Ectodermal cell (in vitro differentiated cells): ENCODE data around the gene TENM3.

Experiments used
- H3K27ac ChIP-seq: 2 replicates; pipeline ENCODE4 v1.7.0; 2013; ENCODE audit warnings: mild to moderate bottlenecking, low read depth, low read length; ENCODE audit not compliant: insufficient read depth, poor library complexity, severe bottlenecking
- H3K27me3 ChIP-seq: 2 replicates; pipeline ENCODE4 v1.7.0; 2013; ENCODE audit warnings: mild to moderate bottlenecking, low read length; ENCODE audit not compliant: insufficient read depth, control insufficient read depth, poor library complexity, severe bottlenecking
- H3K36me3 ChIP-seq: one replicate; pipeline ENCODE4 v1.7.0; 2013; ENCODE audit warnings: low read length; ENCODE audit not compliant: control insufficient read depth, insufficient read depth
- H3K4me1 ChIP-seq: one replicate; pipeline ENCODE4 v1.7.0; 2013; ENCODE audit warnings: low read length; ENCODE audit not compliant: control insufficient read depth, insufficient read depth
- H3K4me3 ChIP-seq: 2 replicates; pipeline ENCODE4 v1.7.0; 2013; ENCODE audit warnings: low read depth, low read length, control low read depth; ENCODE audit not compliant: insufficient read depth
- H3K9me3 ChIP-seq: 2 replicates; pipeline ENCODE4 v1.7.0; 2013; ENCODE audit warnings: mild to moderate bottlenecking, low read length, moderate library complexity; ENCODE audit not compliant: control insufficient read depth
- WGBS, 2 experiments: methylation state at CpG; one replicate each; pipeline ENCODE4 v1.1.7; 2013; ENCODE audit warnings: missing lambda C conversion rate in 2 of 2; 5-methylcytosine and 5-hydroxymethylcytosine counted together

TENM3 gene

DNA sequence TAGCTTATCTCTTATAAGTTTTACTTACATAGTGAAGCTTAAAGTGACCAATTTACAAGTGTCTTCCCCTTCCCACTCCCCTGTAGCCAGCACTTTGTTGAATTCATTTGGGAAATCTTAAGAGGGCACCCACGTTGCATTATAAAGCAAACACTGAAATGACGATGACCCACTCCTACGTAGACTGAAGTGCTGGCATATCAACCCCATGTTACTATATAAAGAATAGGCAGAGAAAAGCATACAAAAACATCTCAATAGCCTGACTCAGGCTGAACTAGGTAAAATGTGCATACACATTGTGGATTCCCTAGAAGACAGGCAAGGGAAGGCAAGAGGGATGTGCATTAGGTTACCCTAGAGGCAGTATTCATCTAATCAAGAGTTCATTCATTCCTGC is 313.4 kb downstream of the TENM3 start:
- WGBS, 2 experiments: 71 to 78% methylated on average over 3 of the region's 3 CpGs
- Histone ChIP-seq H3K27ac (no peak overlapping the region), H3K27me3 (no peaks in the 10 kb centered on the region), H3K4me3 (no peak overlapping the region), H3K36me3 (no peaks in the 10 kb centered on the region), H3K9me3 (no peaks in the 10 kb centered on the region), H3K4me1 (peaks cover 45% of the 10 kb centered on the region)

DNA sequence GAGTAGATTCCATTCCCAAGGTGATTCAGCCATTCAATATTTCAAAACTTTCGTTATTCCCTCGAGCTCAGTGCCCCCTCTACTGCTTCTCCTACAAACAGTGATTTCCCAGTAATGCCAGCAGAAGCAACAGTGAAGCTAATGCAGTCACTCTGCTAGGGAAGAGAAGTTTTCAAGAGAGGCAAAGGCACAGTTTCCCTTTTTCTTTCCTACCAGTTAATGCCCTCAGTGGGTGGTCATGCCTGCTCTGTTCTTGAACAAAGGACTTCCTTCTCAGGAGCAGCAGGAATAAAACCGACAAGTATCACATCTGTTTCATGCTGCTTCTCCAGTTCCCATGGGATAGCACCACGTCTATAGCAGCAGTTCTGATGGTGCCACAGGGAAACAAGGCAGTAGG is 317.2 kb downstream of the TENM3 start:
- Histone ChIP-seq H3K4me1 (peaks cover 33% of the 10 kb centered on the region), H3K27ac (peak overlapping the region; percentile 92), H3K36me3 (no peaks in the 10 kb centered on the region), H3K4me3 (no peak overlapping the region), H3K9me3 (no peaks in the 10 kb centered on the region), H3K27me3 (no peaks in the 10 kb centered on the region)
- 1 to 2% methylated on average over 4 of the region's 4 CpGs for WGBS, 2 experiments

DNA sequence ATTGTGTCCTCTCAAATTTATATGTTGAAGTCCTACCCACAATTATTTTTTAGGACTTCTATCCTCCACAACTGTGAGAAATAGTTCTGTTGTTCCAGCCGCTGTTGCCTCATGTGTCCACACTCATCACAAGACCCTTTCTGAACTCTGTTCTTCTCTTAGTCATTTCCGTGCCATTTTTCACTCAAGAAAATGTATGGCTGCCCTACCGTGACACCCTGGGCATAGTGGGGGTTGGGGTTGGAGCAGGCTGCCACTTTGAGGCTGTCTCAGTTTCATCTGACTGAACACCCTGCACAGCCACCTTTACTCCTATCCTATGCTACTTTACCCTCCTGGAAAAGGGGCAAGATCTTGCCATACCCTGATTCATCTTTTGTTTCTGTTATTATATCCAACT is 319.1 kb downstream of the TENM3 start:
- H3K9me3 ChIP-seq: no peaks in the 10 kb centered on the region
- no peaks in the 10 kb centered on the region for H3K36me3 ChIP-seq
- no peak overlapping the region for H3K27ac ChIP-seq
- no peak overlapping the region for H3K4me3 ChIP-seq
- WGBS, 2 experiments: 89 to 91% methylated on average over 3 of the region's 3 CpGs
- H3K4me1 ChIP-seq: peaks cover 25% of the 10 kb centered on the region
- H3K27me3 ChIP-seq: no peaks in the 10 kb centered on the region

DNA sequence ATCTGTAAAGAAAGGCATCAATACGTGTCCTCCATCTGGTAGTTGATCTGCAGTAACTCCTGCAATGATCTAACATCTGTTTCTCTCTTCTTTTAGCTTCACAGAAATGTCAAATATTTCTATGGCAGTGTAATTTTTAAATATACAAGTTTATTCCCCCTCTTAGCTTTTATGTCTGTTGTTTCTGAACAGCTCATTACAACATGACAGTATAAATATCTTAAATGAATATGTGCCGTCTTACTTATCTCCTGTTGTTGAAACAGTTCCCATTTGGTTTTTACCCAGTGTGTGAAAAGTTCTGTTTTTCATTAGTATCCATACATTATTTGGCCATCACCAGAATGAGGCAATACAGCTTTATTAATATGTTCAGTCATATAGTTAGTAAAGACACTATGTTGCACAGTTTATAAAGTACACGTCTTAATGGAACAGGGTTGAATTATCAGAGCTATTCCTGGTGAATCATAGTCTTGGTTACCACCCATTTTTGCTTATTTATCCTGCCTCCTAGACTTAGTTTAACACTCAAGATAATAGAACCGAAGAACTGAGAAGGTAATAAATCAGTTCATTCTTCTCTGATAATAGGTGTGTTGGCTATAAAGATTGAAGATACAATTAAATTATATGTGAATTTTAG is 321.6 kb downstream of the TENM3 start:
- H3K4me3 ChIP-seq: no peak overlapping the region
- peaks cover 8% of the 10 kb centered on the region for H3K4me1 ChIP-seq
- H3K9me3 ChIP-seq: no peaks in the 10 kb centered on the region
- no peaks in the 10 kb centered on the region for H3K36me3 ChIP-seq
- 85 to 89% methylated on average over 2 to 3 of the region's 4 CpGs for WGBS, 2 experiments
- H3K27ac ChIP-seq: no peak overlapping the region
- H3K27me3 ChIP-seq: no peaks in the 10 kb centered on the region

DNA sequence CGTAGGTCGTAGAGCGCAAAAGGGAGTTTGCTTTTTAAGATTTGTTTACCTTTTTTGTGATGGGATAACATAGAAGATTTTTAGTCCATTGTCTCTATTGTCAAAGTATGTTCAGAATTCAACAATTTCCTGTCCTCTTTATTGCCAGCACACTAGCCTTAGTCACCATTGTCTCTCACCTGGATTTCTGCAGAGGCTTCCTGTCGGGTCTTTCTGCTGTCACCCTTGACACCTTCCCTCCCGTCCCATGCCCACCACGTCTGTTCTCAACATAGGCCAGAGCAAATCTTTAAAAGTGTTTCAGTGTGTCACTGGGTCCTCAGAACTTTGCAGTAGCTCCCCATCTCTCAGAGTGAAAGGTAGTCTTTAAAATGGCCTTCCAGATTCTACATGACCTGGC is 323.9 kb downstream of the TENM3 start:
- peaks cover 5% of the 10 kb centered on the region for H3K4me1 ChIP-seq
- WGBS, 2 experiments: 84 to 85% methylated on average over 6 of the region's 6 CpGs
- H3K36me3 ChIP-seq: no peaks in the 10 kb centered on the region
- no peaks in the 10 kb centered on the region for H3K27me3 ChIP-seq
- H3K4me3 ChIP-seq: no peak overlapping the region
- no peak overlapping the region for H3K27ac ChIP-seq
- no peaks in the 10 kb centered on the region for H3K9me3 ChIP-seq

DNA sequence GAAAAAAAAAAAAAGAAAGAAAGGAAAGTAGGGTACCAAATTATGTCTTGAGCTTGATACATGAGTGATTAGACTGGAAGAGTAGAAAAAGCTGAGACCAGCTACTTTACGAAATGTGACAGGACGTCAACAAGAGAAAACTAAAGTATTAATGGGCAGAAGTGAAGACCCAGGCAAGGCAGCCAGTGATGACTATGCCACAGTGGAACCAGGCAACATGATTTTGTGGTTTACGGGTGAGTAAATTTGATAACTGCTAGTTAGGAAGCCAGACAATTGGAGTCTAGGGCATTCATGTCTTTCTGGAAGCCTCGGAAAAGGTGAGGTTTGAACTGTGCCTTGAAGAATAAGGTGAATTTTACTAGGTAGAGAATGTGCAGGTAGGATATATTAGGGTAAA is 326.4 kb downstream of the TENM3 start:
- Histone ChIP-seq H3K36me3 (no peaks in the 10 kb centered on the region), H3K4me3 (no peak overlapping the region), H3K27me3 (no peaks in the 10 kb centered on the region), H3K4me1 (peaks cover 2% of the 10 kb centered on the region), H3K27ac (no peak overlapping the region), H3K9me3 (no peaks in the 10 kb centered on the region)
- WGBS, 2 experiments: 92 to 97% methylated on average over 4 of the region's 4 CpGs

DNA sequence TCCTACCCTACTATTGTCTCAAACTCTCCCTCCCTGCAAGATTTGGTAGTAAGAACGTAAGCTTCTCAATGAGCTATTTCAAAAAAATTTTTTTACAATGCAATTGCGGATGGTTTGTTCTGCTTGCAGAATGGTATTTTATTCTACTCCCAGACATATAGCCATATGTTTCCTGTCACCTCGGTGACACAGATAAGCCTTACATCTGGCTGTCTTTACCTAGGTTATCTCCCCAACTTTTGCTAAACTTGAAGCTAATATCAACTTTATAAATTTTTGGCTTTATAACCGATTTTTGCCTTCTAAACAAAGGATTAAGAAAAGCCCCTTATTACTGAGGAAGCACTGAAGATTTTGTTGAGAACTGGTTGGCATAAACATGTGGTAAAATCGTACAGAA is 331.5 kb downstream of the TENM3 start:
- Histone ChIP-seq H3K4me3 (no peak overlapping the region), H3K9me3 (no peaks in the 10 kb centered on the region), H3K36me3 (no peaks in the 10 kb centered on the region), H3K27ac (peak overlapping the region; percentile 36), H3K4me1 (peaks cover 23% of the 10 kb centered on the region), H3K27me3 (no peaks in the 10 kb centered on the region)
- WGBS, 2 experiments: 85 to 93% methylated on average over 3 to 4 of the region's 5 CpGs

DNA sequence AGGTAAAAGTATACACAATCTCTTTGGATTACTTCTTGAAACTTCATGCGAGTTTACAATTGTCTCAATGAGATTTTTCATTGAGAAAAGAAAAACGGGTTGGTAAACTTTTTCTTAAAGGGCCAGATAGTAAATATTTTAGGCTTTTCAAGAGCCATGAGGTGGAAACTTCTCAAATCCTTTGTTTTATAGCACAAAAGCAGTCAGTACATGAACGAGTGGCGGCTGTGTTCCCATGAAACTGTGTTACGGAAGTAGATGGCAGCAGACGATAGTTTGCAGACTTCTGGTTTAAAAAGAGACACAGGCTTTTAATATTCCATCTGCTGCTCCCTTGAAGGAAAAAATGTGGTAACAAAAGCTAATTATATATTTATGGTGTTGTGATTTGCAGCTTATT is 332.0 kb downstream of the TENM3 start:
- Histone ChIP-seq H3K9me3 (no peaks in the 10 kb centered on the region), H3K4me3 (no peak overlapping the region), H3K27me3 (no peaks in the 10 kb centered on the region), H3K4me1 (peaks cover 27% of the 10 kb centered on the region), H3K27ac (peak overlapping the region; percentile 36), H3K36me3 (no peaks in the 10 kb centered on the region)
- 41 to 50% methylated on average over 6 of the region's 6 CpGs for WGBS, 2 experiments

DNA sequence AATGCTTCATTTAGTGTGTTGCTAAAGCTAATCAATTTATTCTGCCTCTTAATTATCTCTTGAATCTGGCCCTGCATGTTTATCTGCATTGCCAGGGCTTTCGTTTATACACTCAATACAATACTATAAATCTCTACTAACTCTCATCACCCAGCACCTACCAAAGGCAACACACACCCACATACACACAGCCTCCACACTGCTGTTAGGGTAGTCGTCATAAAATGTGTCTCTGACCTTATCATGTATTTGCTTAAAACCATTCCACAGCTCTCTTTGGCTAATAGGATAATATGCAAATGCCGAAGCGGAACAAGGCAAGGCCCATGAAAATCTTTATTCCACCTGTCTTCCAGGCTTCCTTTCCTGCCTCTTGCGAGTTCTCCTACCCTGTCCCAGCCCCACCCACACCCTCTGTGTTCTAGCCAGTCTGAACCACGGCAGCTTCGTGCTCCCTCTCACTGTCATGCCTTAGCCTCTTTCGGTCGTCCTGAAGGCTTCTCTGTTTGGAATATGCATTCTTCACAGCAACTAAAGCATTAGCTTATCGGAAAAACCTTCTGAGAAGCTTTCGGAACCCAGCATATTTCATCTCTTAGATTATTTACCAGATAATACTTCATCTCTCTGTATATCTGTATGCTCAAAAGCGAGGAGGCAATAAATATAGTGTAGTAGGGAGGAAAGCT is 333.5 kb downstream of the TENM3 start:
- no peaks in the 10 kb centered on the region for H3K9me3 ChIP-seq
- whole genome bisulfite sequencing, 2 experiments: 66 to 72% methylated on average over 12 of the region's 12 CpGs

DNA sequence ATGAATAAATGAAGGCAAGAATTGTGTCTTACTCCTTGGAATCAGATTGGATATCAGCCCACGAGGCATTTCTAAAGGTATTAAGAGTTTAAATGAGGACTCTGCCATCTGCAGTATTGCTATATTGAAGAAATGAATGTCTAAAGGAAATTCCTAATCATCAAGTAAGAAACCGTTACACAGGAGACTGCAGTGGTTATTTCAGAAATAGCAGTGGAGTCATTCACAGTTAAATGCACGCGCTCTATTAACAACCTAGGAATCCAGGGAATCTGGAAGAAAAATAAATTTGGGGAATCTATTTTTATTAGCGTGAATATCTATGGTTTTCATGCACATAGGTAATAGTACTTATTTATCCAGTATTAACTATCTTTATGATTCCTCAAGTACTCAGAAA is 334.2 kb downstream of the TENM3 start:
- no peak overlapping the region for H3K27ac ChIP-seq
- WGBS, 2 experiments: 72 to 75% methylated on average over 4 of the region's 5 CpGs
- no peaks in the 10 kb centered on the region for H3K27me3 ChIP-seq
- no peaks in the 10 kb centered on the region for H3K9me3 ChIP-seq
- H3K4me1 ChIP-seq: peaks cover 27% of the 10 kb centered on the region
- no peak overlapping the region for H3K4me3 ChIP-seq
- no peaks in the 10 kb centered on the region for H3K36me3 ChIP-seq

More for the DNA sequence above, 333.5 kb downstream of the TENM3 start:
- H3K27me3 ChIP-seq: no peaks in the 10 kb centered on the region
- no peaks in the 10 kb centered on the region for H3K36me3 ChIP-seq
- H3K4me1 ChIP-seq: peaks cover 27% of the 10 kb centered on the region
- no peak overlapping the region for H3K27ac ChIP-seq
- no peak overlapping the region for H3K4me3 ChIP-seq
